Naive thymus-derived CD4-positive, alpha-beta T cell (primary cell): ENCODE results near the gene ZNF8. TPM values are rescaled to one million over a fixed set of nuclear protein-coding genes. Genes with fewer than 3 reads are reported as not detected.
"Not testable (repeated sequence)": the region's sequence is repeated elsewhere in the genome, so short reads cannot be mapped to it uniquely, and the experiment has no call there.

Experiments
- ATAC-seq: fragments of 150-1000 bp; cut with Tn5 transposase; 2 replicates; pipeline ENCODE4 v1.10.0; 2021; ENCODE audit warnings: mild to moderate bottlenecking, moderate library complexity
- CTCF ChIA-PET: fragments of 350-600 bp; sonication (Branson Sonifier 250); formaldehyde crosslinking; loops from one replicate; lab custom pipeline; 2021; ENCODE audit warnings: antibody characterized with exemption; lab: Charles Lee
- POLR2A ChIA-PET: fragments of 350-600 bp; sonication (Branson Sonifier 250); formaldehyde crosslinking; loops from one replicate; lab custom pipeline; 2021; ENCODE audit warnings: antibody characterized with exemption, inconsistent platforms; lab: Charles Lee
- DNase-seq, 9 donors: peaks; one replicate each; pipeline versions ENCODE4 v3.0.0 to v3.0.0-alpha.2; 2020 to 2022; ENCODE audit warnings: mixed read lengths in 1 of 9
- H3K27ac ChIP-seq: one replicate; pipeline ENCODE4 v1.7.0; 2013; ENCODE audit warnings: mild to moderate bottlenecking, low read depth, low read length, moderate library complexity
- H3K27me3 ChIP-seq, 2 donors: one replicate each; pipeline ENCODE4 v1.7.0; 2013; ENCODE audit warnings: low read length in 2 of 2, mild to moderate bottlenecking in 2 of 2, moderate library complexity in 2 of 2; ENCODE audit not compliant: control insufficient read depth in 2 of 2, insufficient read depth in 2 of 2
- H3K36me3 ChIP-seq, 3 experiments: 1 replicate in 2 of 3; 2 replicates in 1 of 3; pipeline ENCODE4 v1.7.0; 2013; ENCODE audit warnings: low read length in 3 of 3, mild to moderate bottlenecking in 3 of 3, moderate library complexity in 1 of 3; ENCODE audit not compliant: insufficient read depth in 3 of 3, control insufficient read depth in 2 of 3
- H3K4me1 ChIP-seq, 2 donors: one replicate each; pipeline ENCODE4 v1.7.0; 2013; ENCODE audit warnings: low read length in 2 of 2, mild to moderate bottlenecking in 2 of 2, moderate library complexity in 1 of 2; ENCODE audit not compliant: control insufficient read depth in 2 of 2, insufficient read depth in 2 of 2
- H3K4me3 ChIP-seq: 2 replicates; pipeline ENCODE4 v1.7.0; 2013; ENCODE audit warnings: mild to moderate bottlenecking, low read length
- H3K9me3 ChIP-seq, 3 experiments: 1 replicate in 2 of 3; 2 replicates in 1 of 3; pipeline ENCODE4 v1.7.0; 2013; ENCODE audit warnings: low read length in 3 of 3; ENCODE audit not compliant: control insufficient read depth in 2 of 3
- H3K27ac Mint-ChIP-seq, 9 donors: one replicate each; pipeline ENCODE4 v1.8.0; 2020 to 2022; ENCODE audit warnings: mixed read lengths in 9 of 9, mild to moderate bottlenecking in 8 of 9, moderate library complexity in 5 of 9, inconsistent platforms in 2 of 9
- H3K27me3 Mint-ChIP-seq, 5 donors: one replicate each; pipeline ENCODE4 v1.8.0; 2021 to 2022; ENCODE audit warnings: mixed read lengths in 5 of 5, mild to moderate bottlenecking in 1 of 5
- H3K36me3 Mint-ChIP-seq, 5 donors: one replicate each; pipeline ENCODE4 v1.8.0; 2020 to 2022; ENCODE audit warnings: mixed read lengths in 5 of 5, mild to moderate bottlenecking in 3 of 5, inconsistent platforms in 1 of 5
- H3K4me1 Mint-ChIP-seq, 7 donors: one replicate each; pipeline ENCODE4 v1.8.0; 2020 to 2022; ENCODE audit warnings: mixed read lengths in 7 of 7, mild to moderate bottlenecking in 3 of 7, inconsistent platforms in 1 of 7
- H3K4me3 Mint-ChIP-seq, 10 donors: one replicate each; pipeline ENCODE4 v1.8.0; 2020 to 2022; ENCODE audit warnings: mild to moderate bottlenecking in 10 of 10, mixed read lengths in 10 of 10, moderate library complexity in 6 of 10, inconsistent platforms in 2 of 10
- H3K9me3 Mint-ChIP-seq, 11 donors: one replicate each; pipeline ENCODE4 v1.8.0; 2020 to 2022; ENCODE audit warnings: mixed read lengths in 11 of 11, mild to moderate bottlenecking in 4 of 11, inconsistent platforms in 1 of 11, moderate library complexity in 1 of 11
- intact Hi-C, 2 donors: fragments of 100-400 bp; cut with micrococcal nuclease; formaldehyde crosslinking; loops; one replicate each; pipeline ENCODE4 v1.15.1; 2023
- polyA plus RNA-seq, 2 donors: library from polyadenylated mRNA; unstranded; fragments of 300-500 nt; fragmentation: Illumina TruSeq; gene quantifications; one replicate each; pipeline ENCODE4 v1.2.3, GENCODE V29; 2021
- total RNA-seq, 6 experiments: library from RNA in 5 of 6; stranded (reverse) in 5 of 6; gene quantifications; 1 replicate in 5 of 6; 2 replicates in 1 of 6; pipeline ENCODE4 v1.2.3 and lab custom pipeline; 2021 to 2026

Gene ZNF8
- total and polyA plus RNA-seq, 7 experiments from 2014 or later = 0.97 to 10.5 (median 6.4) TPM

DNA sequence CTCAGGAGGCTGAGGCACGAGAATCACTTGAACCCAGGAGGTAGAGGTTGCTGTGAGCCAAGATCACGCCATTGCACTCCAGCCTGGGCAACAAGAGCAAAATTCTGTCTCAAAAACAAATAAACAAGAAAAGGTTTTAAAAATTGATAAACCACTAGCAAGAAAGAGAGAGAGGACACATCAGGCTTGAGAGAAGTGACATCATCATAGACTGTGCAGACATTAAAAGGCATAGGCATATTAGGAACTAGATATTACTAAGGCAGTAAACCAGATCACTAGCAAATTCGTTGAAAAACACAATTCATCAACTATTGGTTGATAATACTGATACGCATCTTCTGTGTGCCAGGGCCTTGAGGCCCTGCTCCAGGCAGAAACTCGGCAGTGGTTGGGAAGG, 66.8 kb downstream of the ZNF8 start:
- DNase-seq (no peak), ATAC-seq (no peak)
- Histone ChIP-seq H3K27ac (no peak overlapping the region), H3K9me3 (no peaks in the 10 kb centered on the region), H3K4me1 (peaks cover 0 to 7% of the 10 kb centered on the region in 2 donors), H3K27me3 (no peaks in the 10 kb centered on the region), H3K4me3 (no peak overlapping the region), H3K36me3 (no peaks in the 10 kb centered on the region)
- ChIA-PET CTCF (no interaction called here), POLR2A (interaction anchor here (0.5 to 0.6 kb wide), 2 partner anchors 56 to 90 kb away, joined by 3 read pairs; no protein-coding TSS in a partner anchor)
- H3K4me1 Mint-ChIP-seq = peaks cover 23 to 38% (median 32%) of the 10 kb centered on the region in 7 donors
- H3K27me3 Mint-ChIP-seq = peaks cover 0 to 5% (median 0%) of the 10 kb centered on the region in 5 donors
- intact Hi-C loops = loop anchor here in 1 of 2 donors (5.0 kb wide), 3 partner anchors 37 to 62 kb away; partner anchors contain the start of genes ERVK3-1, ZNF584 and ZNF837
- H3K9me3 Mint-ChIP-seq = peaks cover 0 to 12% (median 2%) of the 10 kb centered on the region in 11 donors
- peaks cover 9 to 30% (median 18%) of the 10 kb centered on the region in 5 donors for H3K36me3 Mint-ChIP-seq
- peak overlapping the region; percentile 35 to 97 (median 84) for H3K4me3 Mint-ChIP-seq
- peak overlapping the region in 7 of 9 donors; percentile 39 to 85 (median 49) for H3K27ac Mint-ChIP-seq

DNA sequence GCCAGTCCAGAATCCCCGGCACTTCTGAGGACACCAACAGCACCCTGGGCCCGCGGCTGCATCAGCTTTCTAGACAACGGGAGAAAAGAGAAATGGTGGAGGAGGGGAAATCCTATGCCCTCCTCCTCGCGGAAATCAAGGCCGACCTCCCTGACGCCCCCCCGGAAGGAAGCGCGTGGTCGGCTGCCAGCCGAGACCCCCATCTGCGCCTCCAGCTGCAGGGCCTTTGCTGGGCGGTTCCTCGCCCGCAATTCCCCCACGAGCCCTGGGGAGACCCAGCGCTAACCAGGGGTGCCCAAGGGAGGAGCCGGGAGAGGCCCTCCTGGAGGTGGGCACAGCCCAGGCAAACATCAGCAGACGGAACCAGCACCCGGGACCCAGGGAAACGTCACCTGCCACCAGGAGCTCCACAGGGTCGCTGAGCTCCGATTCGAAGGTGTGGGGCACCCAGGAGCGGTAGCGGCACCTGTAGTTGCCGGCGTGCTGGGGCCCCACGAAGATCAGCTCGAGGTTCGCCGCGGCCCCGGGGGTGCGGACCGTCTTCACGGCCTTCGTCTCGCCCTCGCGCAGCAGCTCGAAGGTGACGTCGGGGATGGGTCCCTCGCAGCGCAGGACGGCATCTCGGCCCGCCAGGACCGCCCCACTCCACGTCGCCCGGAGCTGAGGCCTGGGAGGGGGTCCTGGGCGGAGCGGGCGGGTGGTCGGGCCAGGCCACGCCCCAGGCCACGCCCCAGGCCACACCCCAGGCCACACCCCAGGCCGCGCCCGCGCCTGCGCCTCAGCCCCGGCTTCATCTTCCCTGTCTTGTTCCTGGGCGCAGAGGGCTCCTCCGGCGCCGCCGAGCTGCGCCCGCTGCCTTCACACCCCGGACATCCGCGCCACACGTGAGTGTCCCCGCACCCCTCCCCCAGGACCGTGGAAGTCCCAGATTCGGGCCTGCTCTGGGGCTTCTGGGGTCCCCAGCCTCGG, 68.5 kb downstream of the ZNF8 start:
- ChIA-PET POLR2A (interaction anchor here (0.6 to 2.3 kb wide), 9 partner anchors 9 to 113 kb away, joined by 3 to 12 read pairs (median 4); partner anchors contain the start of genes ZNF497 and ZNF837), CTCF (interaction anchor here (0.6 kb wide), 1 partner anchor 131 kb away, joined by 3 read pairs; no protein-coding TSS in a partner anchor)
- H3K27me3 ChIP-seq = no peaks in the 10 kb centered on the region
- Mint-ChIP-seq H3K27me3 (peaks cover 0 to 5% (median 0%) of the 10 kb centered on the region in 5 donors), H3K4me3 (peak overlapping the region; percentile 86 to 97 (median 92)), H3K9me3 (peaks cover 0 to 8% (median 1%) of the 10 kb centered on the region in 11 donors), H3K36me3 (peaks cover 6 to 22% (median 9%) of the 10 kb centered on the region in 5 donors), H3K4me1 (peaks cover 23 to 36% (median 29%) of the 10 kb centered on the region in 7 donors), H3K27ac (peak overlapping the region; percentile 71 to 93 (median 85))
- H3K27ac ChIP-seq = peak overlapping the region; percentile 73
- intact Hi-C loops = loop anchor here (1.0 to 5.0 kb wide), 8 partner anchors 9 to 60 kb away; partner anchors contain the start of genes ZNF497 (in 2 of the 2), ZNF837 (in 2 of the 2), ERVK3-1 (in 1 of the 2) and ZNF584 (in 1 of the 2)
- ATAC-seq = peak; percentile 98
- H3K36me3 ChIP-seq = no peaks in the 10 kb centered on the region
- peak; percentile 50 to 78 (median 68) for DNase-seq
- H3K9me3 ChIP-seq = no peaks in the 10 kb centered on the region
- H3K4me3 ChIP-seq = peak overlapping the region; percentile 77
- peaks cover 0 to 7% of the 10 kb centered on the region in 2 donors for H3K4me1 ChIP-seq

DNA sequence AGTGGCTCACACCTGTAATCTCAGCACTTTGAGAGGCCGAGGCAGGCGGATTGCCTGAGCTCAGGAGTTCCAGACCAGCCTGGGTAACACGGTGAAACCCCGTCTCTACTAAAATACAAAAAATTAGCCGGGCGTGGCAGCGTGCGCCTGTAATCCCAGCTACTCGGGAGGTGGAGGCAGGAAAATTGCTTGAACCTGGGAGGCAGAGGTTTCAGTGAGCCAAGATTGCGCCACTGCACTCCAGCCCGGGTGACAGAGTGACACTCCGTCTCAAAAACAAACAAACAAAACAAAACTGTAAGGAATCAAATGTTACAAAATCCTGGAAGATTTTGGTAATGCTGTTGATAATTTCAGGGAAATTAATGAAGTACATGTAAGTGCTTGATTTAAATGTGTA, 69.3 kb downstream of the ZNF8 start:
- DNase-seq, H3K36me3 ChIP-seq, H3K27me3 ChIP-seq, H3K9me3 Mint-ChIP-seq, ATAC-seq, H3K4me1 ChIP-seq, CTCF ChIA-PET, H3K9me3 ChIP-seq, H3K27me3 Mint-ChIP-seq: not testable (repeated sequence)
- Mint-ChIP-seq H3K4me3 (peak overlapping the region; percentile 86 to 97 (median 92)), H3K4me1 (peaks cover 23 to 39% (median 29%) of the 10 kb centered on the region in 7 donors), H3K36me3 (peaks cover 3 to 20% (median 6%) of the 10 kb centered on the region in 5 donors), H3K27ac (peak overlapping the region in 8 of 9 donors; percentile 71 to 93 (median 85))
- POLR2A ChIA-PET = interaction anchor here (0.6 to 2.3 kb wide), 7 partner anchors 8 to 165 kb away, joined by 3 to 12 read pairs (median 3); partner anchors contain the start of genes ZNF274 and ZNF837
- intact Hi-C loops = loop anchor here in 1 of 2 donors (5.0 kb wide), 3 partner anchors 34 to 59 kb away; partner anchors contain the start of genes ERVK3-1, ZNF584 and ZNF837
- Histone ChIP-seq H3K27ac (peak overlapping the region; percentile 73), H3K4me3 (peak overlapping the region; percentile 77)

DNA sequence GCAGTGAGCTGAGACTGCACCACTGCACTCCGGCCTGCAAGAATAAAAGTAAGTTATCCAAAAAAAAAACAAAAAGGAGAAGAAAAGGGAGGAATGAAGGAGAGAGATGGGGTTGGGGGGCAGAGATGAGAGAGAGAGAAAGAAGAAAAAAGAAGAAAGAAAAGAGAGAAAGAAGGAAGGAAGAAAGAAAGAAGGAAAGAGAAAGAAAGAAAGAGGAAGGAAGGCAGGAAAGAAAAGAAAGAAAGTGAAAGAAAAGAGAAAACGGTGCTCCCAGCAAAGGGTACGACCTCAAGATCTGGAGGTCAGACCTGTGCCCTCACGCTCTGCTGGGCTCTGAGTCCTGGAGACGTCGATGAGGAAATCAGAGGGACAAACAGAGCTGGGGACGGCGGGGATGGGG, 70.8 kb downstream of the ZNF8 start:
- no peaks in the 10 kb centered on the region for H3K9me3 ChIP-seq
- peaks cover 0 to 4% (median 0%) of the 10 kb centered on the region in 11 donors for H3K9me3 Mint-ChIP-seq
- H3K27me3 ChIP-seq = no peaks in the 10 kb centered on the region
- H3K27ac ChIP-seq = no peak overlapping the region
- DNase-seq = no peak
- no peak for ATAC-seq
- intact Hi-C loops = loop anchor here in 1 of 2 donors (5.0 kb wide), 3 partner anchors 33 to 58 kb away; partner anchors contain the start of genes ERVK3-1, ZNF584 and ZNF837
- ChIA-PET CTCF (no interaction called here), POLR2A (no interaction called here)
- peaks cover 3 to 18% (median 6%) of the 10 kb centered on the region in 5 donors for H3K36me3 Mint-ChIP-seq
- H3K27me3 Mint-ChIP-seq = peaks cover 0 to 5% (median 0%) of the 10 kb centered on the region in 5 donors
- H3K4me1 ChIP-seq = peaks cover 0 to 7% of the 10 kb centered on the region in 2 donors
- no peak overlapping the region for H3K27ac Mint-ChIP-seq
- H3K36me3 ChIP-seq = no peaks in the 10 kb centered on the region
- peak overlapping the region in 5 of 10 donors; percentile 5 to 45 (median 27) for H3K4me3 Mint-ChIP-seq
- H3K4me1 Mint-ChIP-seq = peaks cover 23 to 39% (median 29%) of the 10 kb centered on the region in 7 donors
- H3K4me3 ChIP-seq = no peak overlapping the region

DNA sequence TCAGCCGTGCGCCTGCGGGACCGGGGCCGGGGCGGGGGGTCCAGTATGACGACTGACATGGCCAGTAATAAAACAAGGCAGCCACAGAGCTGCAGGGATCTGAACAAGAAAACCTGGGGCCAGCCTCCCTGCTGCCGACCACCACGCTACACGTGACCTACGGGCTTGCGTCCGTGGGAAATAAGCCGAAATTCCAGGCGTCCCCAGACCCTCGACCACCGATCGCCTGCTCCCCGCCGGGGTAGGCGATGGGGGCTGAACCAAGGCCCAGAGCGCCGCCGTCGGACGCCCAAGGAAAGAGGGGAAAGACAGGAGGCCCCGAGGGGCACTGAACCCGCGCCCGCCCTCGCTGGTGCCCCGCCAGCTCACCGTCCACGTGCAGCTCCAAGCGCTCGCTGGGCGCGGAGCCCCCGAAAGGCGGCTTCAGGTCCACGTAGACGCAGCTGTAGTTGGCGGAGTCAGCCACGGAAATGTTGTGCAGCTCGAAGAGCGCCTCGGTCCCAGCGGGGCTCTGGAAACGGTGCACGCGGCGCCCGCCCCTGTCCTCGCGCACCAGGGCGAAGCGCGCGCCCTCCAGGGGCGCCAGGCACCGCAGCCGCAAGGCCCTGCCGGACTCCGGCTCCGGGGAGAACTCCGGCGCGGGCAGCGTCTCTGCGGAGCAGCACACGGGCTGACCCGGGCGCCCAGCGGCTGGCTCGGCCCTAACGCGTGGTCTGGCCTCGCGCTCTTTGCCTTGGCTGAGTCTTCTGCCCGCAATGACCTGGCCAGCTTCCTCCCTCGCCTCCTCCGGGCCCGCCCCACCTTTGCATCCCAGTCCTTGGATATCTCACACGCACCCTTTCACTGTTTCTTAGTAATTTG, 71.5 kb downstream of the ZNF8 start:
- Histone ChIP-seq H3K36me3 (no peaks in the 10 kb centered on the region), H3K4me3 (no peak overlapping the region), H3K9me3 (no peaks in the 10 kb centered on the region), H3K27me3 (no peaks in the 10 kb centered on the region), H3K27ac (no peak overlapping the region), H3K4me1 (peaks cover 0 to 7% of the 10 kb centered on the region in 2 donors)
- H3K4me1 Mint-ChIP-seq = peaks cover 22 to 45% (median 32%) of the 10 kb centered on the region in 7 donors
- ChIA-PET CTCF (interaction anchor here (0.6 kb wide), 1 partner anchor 123 kb away, joined by 3 read pairs; no protein-coding TSS in a partner anchor), POLR2A (interaction anchor here (1.2 kb wide), 1 partner anchor 11 kb away, joined by 4 read pairs; no protein-coding TSS in a partner anchor)
- no peak for DNase-seq
- intact Hi-C loops = no loop called here
- no peak overlapping the region for H3K27ac Mint-ChIP-seq
- H3K4me3 Mint-ChIP-seq = peak overlapping the region in 1 of 10 donors; percentile 27
- ATAC-seq = no peak
- H3K27me3 Mint-ChIP-seq = peaks cover 0 to 5% (median 0%) of the 10 kb centered on the region in 5 donors
- peaks cover 3 to 18% (median 6%) of the 10 kb centered on the region in 5 donors for H3K36me3 Mint-ChIP-seq
- peaks cover 0 to 4% (median 0%) of the 10 kb centered on the region in 11 donors for H3K9me3 Mint-ChIP-seq
